HAP-1 (cell line): ENCODE data around the gene TMEM42.
"Not testable (repeated sequence)": the region's sequence is repeated elsewhere in the genome, so short reads cannot be mapped to it uniquely, and the experiment has no call there.

Source experiments
- DNase-seq, 2 experiments: peaks; one replicate each; pipeline ENCODE4 v3.0.0-alpha.2; 2016 to 2020; ENCODE audit warnings: low spot score in 2 of 2
- H3K27me3 ChIP-seq: fragments of 250-450 bp; sonication (Bioruptor Pico); 2 replicates; pipeline ENCODE4 v1.5.1; 2020; ENCODE audit warnings: low read depth, mild to moderate bottlenecking, moderate library complexity
- H3K36me3 ChIP-seq: fragments of 250-450 bp; sonication (Bioruptor Pico); replicated peaks from 2 replicates; pipeline ENCODE4 v1.5.1; 2020; ENCODE audit warnings: mild to moderate bottlenecking
- H3K4me1 ChIP-seq: fragments of 250-450 bp; sonication (Bioruptor Pico); 2 replicates; pipeline ENCODE4 v1.5.1; 2020; ENCODE audit warnings: mild to moderate bottlenecking
- H3K4me3 ChIP-seq: fragments of 250-450 bp; sonication (Bioruptor Pico); 2 replicates; pipeline ENCODE4 v1.5.1; 2020; ENCODE audit warnings: mild to moderate bottlenecking, moderate library complexity
- H3K9me3 ChIP-seq: fragments of 250-450 bp; sonication (Bioruptor Pico); 2 replicates; pipeline ENCODE4 v1.5.1; 2020; ENCODE audit warnings: mild to moderate bottlenecking, moderate library complexity
- in situ Hi-C: fragments of 300-500 bp; cut with MboI; formaldehyde crosslinking; loops from 3 replicates; pipeline ENCODE4 v1.14.3; 2020; ENCODE audit warnings: low sequenced_read_pairs, inconsistent platforms, mixed read lengths

The TMEM42 gene

GRCh38 chr3:44861412-44862225 lies at the start of gene TMEM42:
TSS of gene TMEM42 (plus strand) at chr3:44861912. CDS start at chr3:44861925, 13 bp downstream.
- in situ Hi-C loops: no loop called here

GRCh38 chr3:44814751-44815150 lies 47.0 kb upstream of the TMEM42 start:
- in situ Hi-C loops: no loop called here
- H3K36me3 ChIP-seq: peaks cover 52% of the 10 kb centered on the region
- no peak overlapping the region for H3K4me3 ChIP-seq
- no peaks in the 10 kb centered on the region for H3K27me3 ChIP-seq
- DNase-seq: no peak
- no peaks in the 10 kb centered on the region for H3K4me1 ChIP-seq
- H3K9me3 ChIP-seq: no peaks in the 10 kb centered on the region

More at GRCh38 chr3:44861412-44862225, at the start of gene TMEM42:
- Histone ChIP-seq H3K27me3 (no peaks in the 10 kb centered on the region), H3K36me3 (peaks cover 9% of the 10 kb centered on the region), H3K9me3 (no peaks in the 10 kb centered on the region), H3K4me3 (no peak within 1 kb of the TSS), H3K4me1 (no peaks in the 10 kb centered on the region)
- no peak for DNase-seq

GRCh38 chr3:44816334-44816733 lies 45.4 kb upstream of the TMEM42 start:
- H3K27me3 ChIP-seq, H3K4me3 ChIP-seq, DNase-seq, H3K4me1 ChIP-seq, H3K9me3 ChIP-seq, in situ Hi-C loops: not testable (repeated sequence)
- peaks cover 47% of the 10 kb centered on the region for H3K36me3 ChIP-seq

GRCh38 chr3:44821206-44821605 lies 40.5 kb upstream of the TMEM42 start:
- H3K9me3 ChIP-seq, H3K4me1 ChIP-seq, H3K27me3 ChIP-seq, DNase-seq, in situ Hi-C loops, H3K4me3 ChIP-seq: not testable (repeated sequence)
- peaks cover 32% of the 10 kb centered on the region for H3K36me3 ChIP-seq

- no peak for DNase-seq
- peaks cover 43% of the 10 kb centered on the region for H3K36me3 ChIP-seq
- no peaks in the 10 kb centered on the region for H3K4me1 ChIP-seq
- H3K27me3 ChIP-seq: no peaks in the 10 kb centered on the region
- H3K9me3 ChIP-seq: no peaks in the 10 kb centered on the region; the same call in 1 of the 2 replicates
- in situ Hi-C loops: no loop called here
- H3K4me3 ChIP-seq: no peak overlapping the region
These were observed 36.3 kb upstream of the TMEM42 start for GRCh38 chr3:44825264-44825925.

GRCh38 chr3:44827196-44827595 lies 34.5 kb upstream of the TMEM42 start:
- Histone ChIP-seq H3K4me3 (no peak overlapping the region), H3K4me1 (no peaks in the 10 kb centered on the region), H3K27me3 (no peaks in the 10 kb centered on the region), H3K36me3 (peaks cover 59% of the 10 kb centered on the region), H3K9me3 (no peaks in the 10 kb centered on the region; the same call in 1 of the 2 replicates)
- in situ Hi-C loops: no loop called here
- DNase-seq: no peak

- H3K27me3 ChIP-seq: no peaks in the 10 kb centered on the region
- no peaks in the 10 kb centered on the region for H3K9me3 ChIP-seq
- peaks cover 60% of the 10 kb centered on the region for H3K36me3 ChIP-seq
- in situ Hi-C loops: no loop called here
- no peak for DNase-seq
- H3K4me3 ChIP-seq: no peak overlapping the region
- no peaks in the 10 kb centered on the region for H3K4me1 ChIP-seq
These were observed 30.5 kb upstream of the TMEM42 start for GRCh38 chr3:44831232-44831631.

GRCh38 chr3:44832032-44832431 lies 29.7 kb upstream of the TMEM42 start:
- in situ Hi-C loops: no loop called here

GRCh38 chr3:44832965-44833364 lies 28.7 kb upstream of the TMEM42 start:
- in situ Hi-C loops: no loop called here
- no peaks in the 10 kb centered on the region for H3K27me3 ChIP-seq
- no peaks in the 10 kb centered on the region for H3K4me1 ChIP-seq
- no peak for DNase-seq
- H3K9me3 ChIP-seq: 0 out of 2 replicates have a peak, but pooled peaks cover 5% of the 10 kb centered on the region
- peaks cover 65% of the 10 kb centered on the region for H3K36me3 ChIP-seq
- no peak overlapping the region for H3K4me3 ChIP-seq

More at GRCh38 chr3:44832032-44832431, 29.7 kb upstream of the TMEM42 start:
- Histone ChIP-seq H3K27me3 (no peaks in the 10 kb centered on the region), H3K9me3 (0 out of 2 replicates have a peak, but pooled peaks cover 5% of the 10 kb centered on the region), H3K4me3 (no peak overlapping the region), H3K4me1 (no peaks in the 10 kb centered on the region), H3K36me3 (peaks cover 61% of the 10 kb centered on the region)
- DNase-seq: no peak

- H3K27me3 ChIP-seq: no peaks in the 10 kb centered on the region
- no peaks in the 10 kb centered on the region for H3K4me1 ChIP-seq
- H3K36me3 ChIP-seq: peaks cover 65% of the 10 kb centered on the region
- H3K9me3 ChIP-seq: 0 out of 2 replicates have a peak, but pooled peaks cover 5% of the 10 kb centered on the region
- no peak for DNase-seq
- no peak overlapping the region for H3K4me3 ChIP-seq
- in situ Hi-C loops: no loop called here
These were observed 28.3 kb upstream of the TMEM42 start for GRCh38 chr3:44833394-44833793.

- DNase-seq: no peak
- in situ Hi-C loops: no loop called here
- Histone ChIP-seq H3K27me3 (no peaks in the 10 kb centered on the region), H3K9me3 (0 out of 2 replicates have a peak, but pooled peaks cover 5% of the 10 kb centered on the region), H3K4me1 (no peaks in the 10 kb centered on the region), H3K4me3 (no peak overlapping the region), H3K36me3 (peaks cover 70% of the 10 kb centered on the region)
These were observed 26.0 kb upstream of the TMEM42 start for GRCh38 chr3:44835684-44836083.

GRCh38 chr3:44842376-44842775 lies 19.3 kb upstream of the TMEM42 start:
- peaks cover 50% of the 10 kb centered on the region for H3K36me3 ChIP-seq
- in situ Hi-C loops: no loop called here
- no peaks in the 10 kb centered on the region for H3K27me3 ChIP-seq
- no peak for DNase-seq
- H3K4me1 ChIP-seq: peaks cover 8% of the 10 kb centered on the region
- no peaks in the 10 kb centered on the region for H3K9me3 ChIP-seq
- no peak overlapping the region for H3K4me3 ChIP-seq

- H3K27me3 ChIP-seq: no peaks in the 10 kb centered on the region
- peaks cover 34% of the 10 kb centered on the region for H3K36me3 ChIP-seq
- no peaks in the 10 kb centered on the region for H3K9me3 ChIP-seq
- no peak for DNase-seq
- H3K4me3 ChIP-seq: no peak overlapping the region
- in situ Hi-C loops: no loop called here
- H3K4me1 ChIP-seq: peaks cover 8% of the 10 kb centered on the region
These were observed 15.9 kb upstream of the TMEM42 start for GRCh38 chr3:44845528-44846520.
